Thyroid gland (tissue), 4 donors: Measurements from ENCODE around the gene SAMD4A. TPM values are rescaled to one million over a fixed set of nuclear protein-coding genes. Genes with fewer than 3 reads are reported as not detected.

Source experiments
- DNase-seq, 2 donors: peaks; one replicate each; pipeline ENCODE4 v3.0.0-alpha.2; 2019
- H3K27ac ChIP-seq, 3 donors: fragments of 200-600 bp; sonication (generic); 1 replicate in 2 of 3; 2 replicates in 1 of 3; pipeline ENCODE4 v1.5.1; 2016 to 2019; ENCODE audit warnings: mild to moderate bottlenecking in 1 of 3, moderate library complexity in 1 of 3
- H3K27me3 ChIP-seq: fragments of 200-600 bp; sonication (generic); one replicate; pipeline ENCODE4 v1.5.1; 2019
- H3K36me3 ChIP-seq, 2 donors: fragments of 200-600 bp; sonication (generic); one replicate each; pipeline ENCODE4 v1.5.1; 2016 to 2019
- H3K4me1 ChIP-seq, 2 donors: fragments of 200-600 bp; sonication (generic); one replicate each; pipeline ENCODE4 v1.5.1; 2017 to 2019
- H3K4me3 ChIP-seq, 3 donors: fragments of 200-600 bp; sonication (generic); replicated peaks in 1 of 3; 1 replicate in 2 of 3; 2 replicates in 1 of 3; pipeline ENCODE4 v1.5.1; 2016; ENCODE audit warnings: mild to moderate bottlenecking in 1 of 3
- H3K9me3 ChIP-seq: fragments of 200-600 bp; sonication (generic); one replicate; pipeline ENCODE4 v1.5.1; 2017
- CTCF ChIP-seq, 6 experiments: fragments of 200-600 bp in 3 of 6; fragments of 450-650 bp in 3 of 6; sonication (generic) in 3 of 6; IDR thresholded peaks; one replicate each; pipeline ENCODE4 v1.5.1; 2016 to 2019; ENCODE audit warnings: antibody characterized with exemption in 6 of 6, mild to moderate bottlenecking in 2 of 6, inconsistent platforms in 1 of 6, moderate library complexity in 1 of 6
- POLR2A ChIP-seq, 2 donors: fragments of 450-650 bp; IDR thresholded peaks; one replicate each; pipeline ENCODE4 v1.6.1; 2017; ENCODE audit warnings: antibody characterized with exemption in 2 of 2, mild to moderate bottlenecking in 2 of 2, moderate library complexity in 1 of 2
- WGBS, 2 donors: methylation state at CpG; one replicate each; pipeline ENCODE4 v1.1.5; 2017; 5-methylcytosine and 5-hydroxymethylcytosine counted together
- intact Hi-C: fragments of 100-400 bp; cut with DNase I; formaldehyde crosslinking; loops from one replicate; pipeline ENCODE4 v1.15.1; 2023
- total RNA-seq, 4 donors: library from RNA; depleted of rRNA; stranded (reverse); fragments of >200 nt; gene quantifications; one replicate each; pipeline ENCODE4 v1.2.3, GENCODE V29; 2016

The SAMD4A gene
- total RNA-seq, 4 donors from 2014 or later = 12.6 to 32.7 (median 17.6) TPM

- no peaks in the 10 kb centered on the region for H3K9me3 ChIP-seq
- 93 to 100% methylated on average over 2 of the region's 3 CpGs for WGBS, 2 donors
- peaks cover 0 to 4% of the 10 kb centered on the region in 2 donors for H3K36me3 ChIP-seq
Observed at GRCh38 chr14:54767450-54767849, 200.5 kb downstream of the SAMD4A start.

GRCh38 chr14:54768501-54769129, 201.7 kb downstream of the SAMD4A start:
- no peak for TF ChIP-seq POLR2A (IDR thresholded peaks at IDR 0.05)
- TF ChIP-seq CTCF (IDR thresholded peaks at IDR 0.05) = no peak
- no peaks in the 10 kb centered on the region for H3K27me3 ChIP-seq
- no peak overlapping the region for H3K27ac ChIP-seq
- WGBS, 2 donors = 85 to 90% methylated on average over 9 of the region's 9 CpGs
- intact Hi-C loops = no loop called here
- no peak for DNase-seq
- peaks cover 0 to 10% of the 10 kb centered on the region in 2 donors for H3K4me1 ChIP-seq
- H3K36me3 ChIP-seq = peaks cover 0 to 4% of the 10 kb centered on the region in 2 donors
- no peak overlapping the region for H3K4me3 ChIP-seq
- H3K9me3 ChIP-seq = no peaks in the 10 kb centered on the region

More at GRCh38 chr14:54767450-54767849, 200.5 kb downstream of the SAMD4A start:
- Histone ChIP-seq H3K4me3 (no peak overlapping the region), H3K27ac (no peak overlapping the region), H3K27me3 (no peaks in the 10 kb centered on the region), H3K4me1 (no peaks in the 10 kb centered on the region)
- DNase-seq = no peak
- TF ChIP-seq CTCF (IDR thresholded peaks at IDR 0.05) (no peak), POLR2A (IDR thresholded peaks at IDR 0.05) (no peak)
- intact Hi-C loops = no loop called here

- Histone ChIP-seq H3K27ac (no peak overlapping the region), H3K27me3 (no peaks in the 10 kb centered on the region), H3K4me1 (peaks cover 0 to 16% of the 10 kb centered on the region in 2 donors), H3K36me3 (peaks cover 0 to 4% of the 10 kb centered on the region in 2 donors), H3K9me3 (no peaks in the 10 kb centered on the region), H3K4me3 (no peak overlapping the region)
- 88 to 91% methylated on average over 14 of the region's 14 CpGs for WGBS, 2 donors
- TF ChIP-seq POLR2A (IDR thresholded peaks at IDR 0.05) (no peak), CTCF (IDR thresholded peaks at IDR 0.05) (no peak)
- intact Hi-C loops = loop anchor here (5.0 to 10.0 kb wide), 3 partner anchors 75 to 275 kb away; partner anchors contain the start of gene SAMD4A
- DNase-seq = no peak
Observed at GRCh38 chr14:54769951-54770863, 203.3 kb downstream of the SAMD4A start.

GRCh38 chr14:54771411-54772027, 204.6 kb downstream of the SAMD4A start:
- intact Hi-C loops = loop anchor here (5.0 to 10.0 kb wide), 3 partner anchors 77 to 277 kb away; partner anchors contain the start of gene SAMD4A
- WGBS, 2 donors = 82 to 86% methylated on average over 5 to 6 of the region's 6 CpGs
- no peak for DNase-seq
- Histone ChIP-seq H3K4me1 (peaks cover 0 to 22% of the 10 kb centered on the region in 2 donors), H3K4me3 (no peak overlapping the region), H3K9me3 (no peaks in the 10 kb centered on the region), H3K27ac (no peak overlapping the region), H3K27me3 (no peaks in the 10 kb centered on the region), H3K36me3 (peaks cover 0 to under 1% of the 10 kb centered on the region in 2 donors)
- TF ChIP-seq POLR2A (IDR thresholded peaks at IDR 0.05) (no peak), CTCF (IDR thresholded peaks at IDR 0.05) (no peak)
